D721Med (cell line): ENCODE data around the gene APOBEC3A.

Source experiments
- DNase-seq: peaks from one replicate; pipeline ENCODE4 v3.0.0; 2011; ENCODE audit warnings: low spot score; ENCODE audit not compliant: insufficient read length
- FAIRE-seq: peaks from 2 replicates; lab custom pipeline; 2011; peaks lifted over from hg19 to GRCh38; lab: Jason Lieb, UNC
- TF ChIP-seq, protein P1 (sequence below): IDR thresholded peaks from 2 replicates; pipeline ENCODE4 v1.5.1; 2012; ENCODE audit warnings: mild to moderate bottlenecking, control low read depth; ENCODE audit not compliant: insufficient read depth; ENCODE audit errors: missing control alignments

Gene APOBEC3A

DNA sequence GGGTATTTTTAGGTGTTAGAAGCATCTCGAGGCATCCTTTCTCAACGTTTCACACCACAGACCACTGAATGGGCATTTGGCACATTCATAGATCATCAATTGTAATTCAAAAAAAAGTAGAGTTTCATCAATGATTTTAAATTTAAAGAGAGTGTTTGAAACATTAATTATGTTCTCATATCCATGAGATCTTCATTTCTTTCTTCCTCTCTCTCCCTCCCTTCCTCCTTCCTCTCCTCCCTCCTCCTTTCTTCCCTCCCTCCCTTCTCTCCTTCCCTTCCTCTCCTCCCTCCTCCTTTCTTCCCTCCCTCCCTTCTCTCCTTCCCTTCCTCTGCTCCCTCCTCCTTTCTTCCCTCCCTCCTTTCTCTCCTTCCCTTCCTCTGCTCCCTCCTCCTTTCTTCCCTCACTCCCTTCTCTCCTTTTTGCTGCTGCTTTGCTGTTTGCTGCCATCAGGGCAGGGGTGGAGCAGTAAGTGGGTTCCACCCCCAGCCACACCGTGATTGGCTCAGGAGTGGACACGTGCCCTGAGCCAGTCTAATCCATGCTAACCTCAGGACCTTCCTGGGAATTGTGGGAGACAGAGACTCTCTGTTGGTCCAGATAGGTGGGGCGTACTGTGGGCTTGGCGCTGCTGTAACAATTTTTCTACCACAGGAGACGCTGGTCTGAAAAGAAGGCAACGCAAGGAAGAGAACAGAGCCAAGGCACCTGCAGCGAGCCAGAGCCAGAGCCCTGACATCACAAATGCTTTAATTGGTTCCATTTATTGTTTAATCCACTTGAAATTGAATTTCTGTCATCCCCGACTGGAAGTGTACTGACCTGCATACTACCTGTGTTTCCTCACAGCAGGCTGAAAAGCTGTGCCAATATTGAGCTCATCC, 33.7 kb upstream of the APOBEC3A start:
- FAIRE-seq = no peak
- TF ChIP-seq, protein P1, sequence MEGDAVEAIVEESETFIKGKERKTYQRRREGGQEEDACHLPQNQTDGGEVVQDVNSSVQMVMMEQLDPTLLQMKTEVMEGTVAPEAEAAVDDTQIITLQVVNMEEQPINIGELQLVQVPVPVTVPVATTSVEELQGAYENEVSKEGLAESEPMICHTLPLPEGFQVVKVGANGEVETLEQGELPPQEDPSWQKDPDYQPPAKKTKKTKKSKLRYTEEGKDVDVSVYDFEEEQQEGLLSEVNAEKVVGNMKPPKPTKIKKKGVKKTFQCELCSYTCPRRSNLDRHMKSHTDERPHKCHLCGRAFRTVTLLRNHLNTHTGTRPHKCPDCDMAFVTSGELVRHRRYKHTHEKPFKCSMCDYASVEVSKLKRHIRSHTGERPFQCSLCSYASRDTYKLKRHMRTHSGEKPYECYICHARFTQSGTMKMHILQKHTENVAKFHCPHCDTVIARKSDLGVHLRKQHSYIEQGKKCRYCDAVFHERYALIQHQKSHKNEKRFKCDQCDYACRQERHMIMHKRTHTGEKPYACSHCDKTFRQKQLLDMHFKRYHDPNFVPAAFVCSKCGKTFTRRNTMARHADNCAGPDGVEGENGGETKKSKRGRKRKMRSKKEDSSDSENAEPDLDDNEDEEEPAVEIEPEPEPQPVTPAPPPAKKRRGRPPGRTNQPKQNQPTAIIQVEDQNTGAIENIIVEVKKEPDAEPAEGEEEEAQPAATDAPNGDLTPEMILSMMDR = peak; percentile 23
- DNase-seq = no peak

DNA sequence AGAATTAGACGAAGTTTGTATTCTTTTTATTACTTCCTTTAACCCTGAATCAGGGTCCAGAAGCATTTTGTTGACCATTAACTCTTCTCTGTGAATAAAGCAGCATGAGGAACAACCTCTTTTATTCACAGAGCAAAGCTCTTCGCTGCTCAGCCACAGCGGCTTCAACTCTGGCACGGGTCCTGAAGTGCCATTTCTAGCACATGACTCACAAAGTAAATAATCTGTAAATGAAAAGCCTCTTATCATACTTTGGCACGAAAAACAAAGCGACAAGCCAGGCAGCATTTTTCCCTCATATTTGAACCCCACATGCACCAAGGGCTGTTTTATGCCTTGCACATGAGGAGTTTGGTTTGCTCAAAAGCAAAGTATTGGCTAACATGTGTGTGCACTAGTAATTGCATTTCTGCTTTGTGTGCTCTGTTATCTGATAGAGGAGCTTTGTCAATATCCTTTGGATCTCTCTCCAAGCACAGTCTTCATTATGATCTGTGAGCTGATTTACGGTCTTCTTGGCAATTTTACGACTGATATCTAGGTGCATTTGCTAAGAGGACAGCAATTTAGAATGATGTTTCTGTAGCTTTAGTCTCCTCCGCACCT, 33.0 kb upstream of the APOBEC3A start:
- TF ChIP-seq, protein P1 = no peak
- FAIRE-seq (no peak), DNase-seq (no peak)

DNA sequence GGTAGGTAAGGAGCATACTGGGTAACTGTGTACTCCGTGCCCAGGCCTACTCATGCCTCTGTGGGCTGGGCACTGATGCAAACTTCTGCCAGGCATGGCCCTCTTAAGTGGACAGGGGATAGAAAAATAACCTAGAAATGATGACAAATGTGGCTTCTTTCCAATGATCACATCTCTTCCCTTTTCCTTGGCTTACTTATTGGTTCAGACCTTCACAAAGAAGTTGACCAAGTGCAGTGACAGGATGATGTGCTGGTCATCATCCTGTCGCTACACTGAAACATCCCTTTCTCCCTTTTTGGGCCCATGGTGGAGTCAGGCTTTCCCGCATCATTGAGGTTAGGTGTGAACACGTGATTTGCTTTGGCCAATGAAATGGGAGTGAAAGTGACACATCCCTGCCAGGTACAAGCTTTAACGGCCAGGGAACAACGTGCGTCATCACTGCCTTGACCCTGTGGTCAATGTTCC, 31.8 kb upstream of the APOBEC3A start:
- FAIRE-seq = no peak
- DNase-seq = no peak
- TF ChIP-seq, protein P1 = no peak

DNA sequence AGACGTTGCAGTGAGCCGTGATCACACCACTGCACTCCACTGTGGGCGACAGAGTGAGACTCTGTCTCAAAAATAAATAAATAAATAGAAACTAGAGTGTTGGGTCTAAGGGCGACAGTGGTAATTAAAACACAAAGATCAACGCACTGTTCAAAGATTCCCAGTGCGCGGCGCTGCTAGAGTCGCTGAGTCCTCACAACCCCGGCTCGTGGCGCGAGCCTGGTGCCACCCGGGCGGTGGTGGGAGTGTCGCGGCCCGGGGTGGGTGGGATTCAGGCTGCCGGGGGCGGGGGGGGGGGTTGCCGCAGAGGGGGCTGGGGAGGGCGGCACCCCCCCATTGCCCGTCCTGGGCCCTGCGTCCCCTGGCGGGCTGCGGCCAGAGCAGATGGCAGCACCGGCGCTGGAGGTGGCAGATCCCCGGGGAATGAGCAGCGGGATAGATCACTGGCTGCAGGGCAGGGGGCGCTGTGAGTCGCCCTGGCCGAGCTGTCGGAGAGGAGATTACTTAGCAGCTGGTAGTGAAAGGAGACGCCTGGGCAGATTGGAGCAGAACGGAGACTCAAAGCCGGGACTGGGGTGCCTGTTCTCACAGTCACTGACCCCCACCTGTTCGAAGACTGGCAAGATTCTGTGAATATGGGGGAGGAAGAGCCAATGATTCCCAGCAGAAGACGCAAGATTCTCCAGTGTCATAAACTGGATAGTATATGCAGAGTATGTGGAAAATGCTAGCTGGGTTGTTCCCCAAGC, 30.2 kb upstream of the APOBEC3A start:
- no peak for FAIRE-seq
- DNase-seq = peak; percentile 25

DNA sequence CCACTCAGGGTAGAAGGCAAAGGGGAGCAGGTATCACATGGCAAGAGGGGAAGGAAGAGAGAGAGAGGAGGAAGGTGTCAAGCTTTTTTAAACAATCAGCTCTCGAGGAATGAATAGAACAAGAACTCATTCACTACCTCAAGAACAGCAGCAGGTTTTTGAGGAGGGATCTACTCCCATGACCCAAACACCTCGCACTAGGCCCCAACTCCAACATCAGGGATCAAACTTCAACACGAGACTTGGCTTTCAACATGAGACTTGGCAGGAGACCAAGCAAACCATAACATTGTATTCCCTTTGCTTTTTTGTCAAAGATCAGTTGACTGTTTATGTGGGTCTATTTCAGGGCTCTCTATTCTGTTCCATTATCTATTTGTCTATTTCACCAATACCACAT, 26.9 kb upstream of the APOBEC3A start:
- TF ChIP-seq, protein P1 = no peak
- FAIRE-seq (no peak), DNase-seq (no peak)

More for the DNA sequence above, 30.2 kb upstream of the APOBEC3A start:
- TF ChIP-seq, protein P1 = peak; percentile 70

DNA sequence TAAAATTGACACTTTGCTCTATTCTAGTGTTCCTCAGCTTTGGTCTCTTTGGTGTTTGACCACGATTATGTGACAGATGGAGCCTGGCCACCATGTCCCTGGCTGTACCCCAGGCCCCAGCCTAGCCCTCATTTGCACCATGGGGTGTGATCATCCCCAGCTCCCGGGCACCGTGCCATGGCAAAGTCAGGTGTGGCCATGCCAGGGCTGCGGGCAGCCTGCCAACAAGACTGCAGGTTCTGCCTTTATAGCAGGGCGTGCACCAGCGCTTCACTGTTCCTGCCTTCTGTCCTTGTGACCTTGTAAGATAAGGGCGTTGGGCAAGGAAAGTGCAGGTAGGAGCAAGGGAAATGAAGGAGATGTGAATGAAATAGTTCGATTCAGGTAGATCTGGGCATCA, 22.4 kb upstream of the APOBEC3A start:
- DNase-seq (no peak), FAIRE-seq (no peak)
- TF ChIP-seq, protein P1 = no peak
